Osteoblast (primary cell): ENCODE measurements around the gene BMP5. TPM values are rescaled to one million over a fixed set of nuclear protein-coding genes. Genes with fewer than 3 reads are reported as not detected.
A peak's percentile ranks its signal among the peaks of the same experiment; 100 is the strongest.

Source experiments
- DNase-seq: peaks from one replicate; pipeline ENCODE4 v3.0.0; 2011; ENCODE audit warnings: low spot score, mixed read lengths; ENCODE audit not compliant: insufficient read length; ENCODE audit errors: missing footprints
- H2AFZ ChIP-seq: 2 replicates; pipeline ENCODE4 v1.6.0; 2011; ENCODE audit warnings: mild to moderate bottlenecking, low read length
- H3K27ac ChIP-seq: 2 replicates; pipeline ENCODE4 v1.5.1; 2011; ENCODE audit warnings: mild to moderate bottlenecking, low read depth, low read length, moderate library complexity
- H3K27me3 ChIP-seq: 2 replicates; pipeline ENCODE4 v1.6.0; 2012; ENCODE audit warnings: mild to moderate bottlenecking, control low read depth, inconsistent platforms, low read length, moderate library complexity; ENCODE audit not compliant: insufficient read depth
- H3K36me3 ChIP-seq: 2 replicates; pipeline ENCODE4 v1.5.1; 2011; ENCODE audit warnings: mild to moderate bottlenecking, low read length, control low read depth, moderate library complexity; ENCODE audit not compliant: insufficient read depth
- H3K4me1 ChIP-seq: 2 replicates; pipeline ENCODE4 v1.5.1; 2011; ENCODE audit warnings: mild to moderate bottlenecking, low read length, control low read depth, moderate library complexity; ENCODE audit not compliant: insufficient read depth
- H3K4me2 ChIP-seq: 2 replicates; pipeline ENCODE4 v1.6.0; 2011; ENCODE audit warnings: mild to moderate bottlenecking, low read length; ENCODE audit not compliant: insufficient read depth
- H3K4me3 ChIP-seq: fragments of 200-600 bp; sonication (generic); 3 replicates; pipeline ENCODE4 v1.5.1; 2012; ENCODE audit warnings: mild to moderate bottlenecking, low read length, inconsistent platforms; ENCODE audit not compliant: insufficient read depth
- H3K79me2 ChIP-seq: 2 replicates; pipeline ENCODE4 v1.6.0; 2012; ENCODE audit warnings: mild to moderate bottlenecking, low read length, control low read depth, inconsistent platforms; ENCODE audit not compliant: insufficient read depth
- H3K9me3 ChIP-seq: 2 replicates; pipeline ENCODE4 v1.5.1; 2011; ENCODE audit warnings: low read depth, low read length, control low read depth
- H4K20me1 ChIP-seq: 2 replicates; pipeline ENCODE4 v1.6.0; 2012; ENCODE audit warnings: mild to moderate bottlenecking, low read length, control low read depth; ENCODE audit not compliant: insufficient read depth
- total RNA-seq: library from RNA; depleted of rRNA; stranded (reverse); fragments of >200 nt; gene quantifications from 2 replicates; pipeline ENCODE4 v1.2.3, GENCODE V29; 2012
- TF ChIP-seq, protein P1 (sequence below): IDR thresholded peaks from 2 replicates; pipeline ENCODE4 v1.5.1; 2011; ENCODE audit warnings: mild to moderate bottlenecking, low read depth, low read length, moderate library complexity; ENCODE audit errors: extremely low read depth

Gene BMP5
- total RNA-seq: 0.36 and 0.59 TPM in 2 replicates

DNA sequence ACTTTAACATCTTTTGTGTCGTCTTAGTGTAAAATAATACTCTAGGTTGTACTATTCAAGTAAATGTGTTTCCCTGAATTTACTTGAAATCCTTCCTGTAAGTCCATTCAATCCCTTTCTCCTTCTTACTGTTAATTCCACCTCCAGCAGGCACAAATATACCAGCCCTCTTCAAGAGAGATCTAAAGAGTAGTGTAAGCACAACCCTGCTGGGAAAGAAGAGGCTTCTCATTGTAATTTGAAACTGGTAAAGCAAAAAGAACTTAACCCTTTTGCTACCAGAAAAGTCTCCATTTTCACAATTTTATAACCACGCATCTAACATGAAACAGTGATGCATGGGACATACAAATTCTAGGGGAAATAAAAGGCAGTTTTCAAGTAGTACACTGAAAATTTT lies at the start of gene BMP5:
Gene BMP5, minus strand, starts transcription at position 191 of the 400 bp plus-strand sequence. CDS start 725 bp downstream, outside the sequence.
- H3K27ac ChIP-seq: no peak within 1 kb of the TSS
- no peak within 1 kb of the TSS for H3K4me3 ChIP-seq
- no peaks in the 10 kb centered on the region for H4K20me1 ChIP-seq
- TF ChIP-seq, protein P1, sequence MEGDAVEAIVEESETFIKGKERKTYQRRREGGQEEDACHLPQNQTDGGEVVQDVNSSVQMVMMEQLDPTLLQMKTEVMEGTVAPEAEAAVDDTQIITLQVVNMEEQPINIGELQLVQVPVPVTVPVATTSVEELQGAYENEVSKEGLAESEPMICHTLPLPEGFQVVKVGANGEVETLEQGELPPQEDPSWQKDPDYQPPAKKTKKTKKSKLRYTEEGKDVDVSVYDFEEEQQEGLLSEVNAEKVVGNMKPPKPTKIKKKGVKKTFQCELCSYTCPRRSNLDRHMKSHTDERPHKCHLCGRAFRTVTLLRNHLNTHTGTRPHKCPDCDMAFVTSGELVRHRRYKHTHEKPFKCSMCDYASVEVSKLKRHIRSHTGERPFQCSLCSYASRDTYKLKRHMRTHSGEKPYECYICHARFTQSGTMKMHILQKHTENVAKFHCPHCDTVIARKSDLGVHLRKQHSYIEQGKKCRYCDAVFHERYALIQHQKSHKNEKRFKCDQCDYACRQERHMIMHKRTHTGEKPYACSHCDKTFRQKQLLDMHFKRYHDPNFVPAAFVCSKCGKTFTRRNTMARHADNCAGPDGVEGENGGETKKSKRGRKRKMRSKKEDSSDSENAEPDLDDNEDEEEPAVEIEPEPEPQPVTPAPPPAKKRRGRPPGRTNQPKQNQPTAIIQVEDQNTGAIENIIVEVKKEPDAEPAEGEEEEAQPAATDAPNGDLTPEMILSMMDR: no peak
- no peak within 1 kb of the TSS for H2AFZ ChIP-seq
- peaks cover 2% of the 10 kb centered on the region for H3K27me3 ChIP-seq
- no peaks in the 10 kb centered on the region for H3K4me1 ChIP-seq
- no peaks in the 10 kb centered on the region for H3K79me2 ChIP-seq
- no peak within 1 kb of the TSS for H3K4me2 ChIP-seq
- H3K36me3 ChIP-seq: no peaks in the 10 kb centered on the region
- H3K9me3 ChIP-seq: no peaks in the 10 kb centered on the region
- no peak for DNase-seq

- Histone ChIP-seq H4K20me1 (no peaks in the 10 kb centered on the region), H2AFZ (no peak overlapping the region), H3K9me3 (no peaks in the 10 kb centered on the region), H3K27me3 (no peaks in the 10 kb centered on the region), H3K36me3 (no peaks in the 10 kb centered on the region), H3K79me2 (no peaks in the 10 kb centered on the region), H3K27ac (no peak overlapping the region), H3K4me2 (no peak overlapping the region), H3K4me3 (no peak overlapping the region), H3K4me1 (peaks cover 14% of the 10 kb centered on the region)
- TF ChIP-seq, protein P1: no peak
- no peak for DNase-seq
These were observed 47.0 kb upstream of the BMP5 start for GRCh38 chr6:55922406-55922805.

GRCh38 chr6:55919716-55920308 lies 44.4 kb upstream of the BMP5 start:
- TF ChIP-seq, protein P1: no peak
- no peak overlapping the region for H3K27ac ChIP-seq
- no peaks in the 10 kb centered on the region for H3K9me3 ChIP-seq
- H3K4me1 ChIP-seq: peaks cover 19% of the 10 kb centered on the region
- H3K79me2 ChIP-seq: no peaks in the 10 kb centered on the region
- no peak overlapping the region for H3K4me2 ChIP-seq
- no peak for DNase-seq
- H3K27me3 ChIP-seq: no peaks in the 10 kb centered on the region
- no peaks in the 10 kb centered on the region for H4K20me1 ChIP-seq
- no peak overlapping the region for H2AFZ ChIP-seq
- H3K4me3 ChIP-seq: no peak overlapping the region
- H3K36me3 ChIP-seq: no peaks in the 10 kb centered on the region

DNA sequence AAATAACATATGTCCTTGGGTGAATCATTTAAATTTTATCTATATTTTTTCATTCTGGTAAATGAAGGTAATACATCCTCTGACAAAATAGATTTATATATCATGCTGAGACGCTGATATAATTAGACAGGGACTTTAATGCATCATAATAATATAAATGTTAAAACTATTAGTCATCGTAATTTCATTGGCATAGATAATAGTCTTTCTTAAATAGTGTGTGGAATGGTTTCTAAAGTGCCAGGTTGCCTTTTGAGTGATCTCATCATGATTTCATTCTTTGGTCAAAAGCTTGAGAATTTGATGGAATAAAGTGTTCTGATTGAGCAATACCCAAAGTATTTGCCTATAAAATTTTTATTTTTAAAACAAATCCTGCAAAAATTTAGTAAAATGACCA lies 43.2 kb upstream of the BMP5 start:
- H3K9me3 ChIP-seq: no peaks in the 10 kb centered on the region
- no peaks in the 10 kb centered on the region for H3K27me3 ChIP-seq
- no peak overlapping the region for H2AFZ ChIP-seq
- H3K36me3 ChIP-seq: no peaks in the 10 kb centered on the region
- peaks cover 22% of the 10 kb centered on the region for H3K4me1 ChIP-seq
- no peak overlapping the region for H3K4me3 ChIP-seq
- peak overlapping the region; percentile 49 for H3K27ac ChIP-seq
- TF ChIP-seq, protein P1: no peak
- DNase-seq: peak; percentile 84
- no peaks in the 10 kb centered on the region for H3K79me2 ChIP-seq
- no peak overlapping the region for H3K4me2 ChIP-seq
- H4K20me1 ChIP-seq: no peaks in the 10 kb centered on the region
